IPS DF 4.7 (cell line): Measurements from ENCODE around the gene SDC1.

Experiments
- DNase-seq: peaks from one replicate; pipeline ENCODE4 v3.0.0-alpha.2; 2013; ENCODE audit warnings: low spot score; ENCODE audit errors: extremely low read depth

Gene SDC1

GRCh38 chr2:20150806-20151571 lies 73.9 kb downstream of the SDC1 start:
- DNase-seq: no peak
